ENCODE data around the gene TRMT112. TPM values are rescaled to one million over a fixed set of nuclear protein-coding genes. Genes with fewer than 3 reads are reported as not detected.

TRMT112 gene
- total and polyA plus RNA-seq, 2 of the 8 experiments (the other 6 are each of a cell fraction or from before 2014, with no cell fraction given), result 300 to 650 TPM

DNA sequence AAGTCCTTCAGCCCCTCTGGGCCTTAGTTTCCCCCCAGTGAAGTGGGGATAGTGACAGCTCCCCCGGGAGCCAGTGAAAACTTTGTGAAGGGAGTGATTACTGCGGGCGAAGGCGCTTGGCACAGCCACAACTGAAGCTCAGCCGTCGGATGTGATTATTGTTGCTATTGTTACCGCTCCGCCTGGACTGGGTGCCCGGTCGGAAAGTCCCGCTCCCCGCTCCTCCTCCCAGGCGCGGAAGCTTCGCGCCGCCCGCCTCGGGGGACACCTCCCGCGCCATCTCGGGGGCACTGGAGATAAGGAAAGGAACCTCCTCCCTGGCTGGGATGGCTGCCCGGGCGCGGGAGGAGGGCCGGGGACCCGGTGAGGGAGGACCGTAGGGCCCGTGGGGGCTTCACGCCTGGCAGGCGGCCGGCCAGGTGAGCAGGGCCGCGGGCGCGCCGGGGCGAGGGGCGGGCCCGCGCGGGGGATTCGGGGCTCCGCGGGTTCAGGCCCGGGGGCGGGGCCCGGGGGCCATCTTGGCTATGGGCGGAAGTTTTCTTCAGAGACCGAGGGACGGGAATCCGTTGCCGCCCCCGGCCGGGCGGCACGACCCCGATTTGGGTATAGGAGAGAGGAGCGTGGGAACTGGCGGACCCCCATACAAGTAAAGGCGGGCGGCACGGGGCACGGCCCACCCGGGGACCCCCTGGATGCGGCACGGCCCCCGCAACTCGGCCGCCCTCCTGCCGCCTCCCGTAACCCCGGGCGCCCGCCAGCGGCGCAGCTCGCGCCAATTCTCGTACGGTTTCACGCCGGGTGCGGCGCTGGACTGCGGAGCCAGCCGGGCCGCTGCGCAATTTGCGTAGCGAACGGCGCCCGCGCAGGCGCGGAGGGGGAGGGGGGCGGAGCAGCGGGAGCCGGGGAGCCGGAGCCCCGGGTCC, 32.1 kb downstream of the TRMT112 start, which contains the start of gene GPR137 (continued):
- TF ChIP-seq FOSL1 (IDR thresholded peaks at IDR 0.05; ENCODE audit: insufficient read depth, low read depth, low read length) (peak; percentile 99), BCL11A (IDR thresholded peaks at IDR 0.05; ENCODE audit: low read depth in 2 of 2, low read length in 2 of 2) (no peak), PHF8 (conservative IDR thresholded peaks at IDR 0.05; ENCODE audit: low read depth, low read length) (peak; percentile 58; the same call in 1 of the 2 replicates), ASH2L (IDR thresholded peaks at IDR 0.05; ENCODE audit: low read length) (peak; percentile 63), KDM1A (IDR thresholded peaks at IDR 0.05; ENCODE audit: borderline replicate concordance, low read length) (no peak), NRF1 (IDR thresholded peaks at IDR 0.05; ENCODE audit: low read depth, low read length) (peak; percentile 70), CHD2 (IDR thresholded peaks at IDR 0.05; ENCODE audit: low read length) (no peak), RXRA (IDR thresholded peaks at IDR 0.05; ENCODE audit: insufficient read depth, low read depth, low read length) (no peak), SRF (IDR thresholded peaks at IDR 0.05; ENCODE audit: low read depth, low read length) (no peak)
- TF ChIP-seq, protein P1, sequence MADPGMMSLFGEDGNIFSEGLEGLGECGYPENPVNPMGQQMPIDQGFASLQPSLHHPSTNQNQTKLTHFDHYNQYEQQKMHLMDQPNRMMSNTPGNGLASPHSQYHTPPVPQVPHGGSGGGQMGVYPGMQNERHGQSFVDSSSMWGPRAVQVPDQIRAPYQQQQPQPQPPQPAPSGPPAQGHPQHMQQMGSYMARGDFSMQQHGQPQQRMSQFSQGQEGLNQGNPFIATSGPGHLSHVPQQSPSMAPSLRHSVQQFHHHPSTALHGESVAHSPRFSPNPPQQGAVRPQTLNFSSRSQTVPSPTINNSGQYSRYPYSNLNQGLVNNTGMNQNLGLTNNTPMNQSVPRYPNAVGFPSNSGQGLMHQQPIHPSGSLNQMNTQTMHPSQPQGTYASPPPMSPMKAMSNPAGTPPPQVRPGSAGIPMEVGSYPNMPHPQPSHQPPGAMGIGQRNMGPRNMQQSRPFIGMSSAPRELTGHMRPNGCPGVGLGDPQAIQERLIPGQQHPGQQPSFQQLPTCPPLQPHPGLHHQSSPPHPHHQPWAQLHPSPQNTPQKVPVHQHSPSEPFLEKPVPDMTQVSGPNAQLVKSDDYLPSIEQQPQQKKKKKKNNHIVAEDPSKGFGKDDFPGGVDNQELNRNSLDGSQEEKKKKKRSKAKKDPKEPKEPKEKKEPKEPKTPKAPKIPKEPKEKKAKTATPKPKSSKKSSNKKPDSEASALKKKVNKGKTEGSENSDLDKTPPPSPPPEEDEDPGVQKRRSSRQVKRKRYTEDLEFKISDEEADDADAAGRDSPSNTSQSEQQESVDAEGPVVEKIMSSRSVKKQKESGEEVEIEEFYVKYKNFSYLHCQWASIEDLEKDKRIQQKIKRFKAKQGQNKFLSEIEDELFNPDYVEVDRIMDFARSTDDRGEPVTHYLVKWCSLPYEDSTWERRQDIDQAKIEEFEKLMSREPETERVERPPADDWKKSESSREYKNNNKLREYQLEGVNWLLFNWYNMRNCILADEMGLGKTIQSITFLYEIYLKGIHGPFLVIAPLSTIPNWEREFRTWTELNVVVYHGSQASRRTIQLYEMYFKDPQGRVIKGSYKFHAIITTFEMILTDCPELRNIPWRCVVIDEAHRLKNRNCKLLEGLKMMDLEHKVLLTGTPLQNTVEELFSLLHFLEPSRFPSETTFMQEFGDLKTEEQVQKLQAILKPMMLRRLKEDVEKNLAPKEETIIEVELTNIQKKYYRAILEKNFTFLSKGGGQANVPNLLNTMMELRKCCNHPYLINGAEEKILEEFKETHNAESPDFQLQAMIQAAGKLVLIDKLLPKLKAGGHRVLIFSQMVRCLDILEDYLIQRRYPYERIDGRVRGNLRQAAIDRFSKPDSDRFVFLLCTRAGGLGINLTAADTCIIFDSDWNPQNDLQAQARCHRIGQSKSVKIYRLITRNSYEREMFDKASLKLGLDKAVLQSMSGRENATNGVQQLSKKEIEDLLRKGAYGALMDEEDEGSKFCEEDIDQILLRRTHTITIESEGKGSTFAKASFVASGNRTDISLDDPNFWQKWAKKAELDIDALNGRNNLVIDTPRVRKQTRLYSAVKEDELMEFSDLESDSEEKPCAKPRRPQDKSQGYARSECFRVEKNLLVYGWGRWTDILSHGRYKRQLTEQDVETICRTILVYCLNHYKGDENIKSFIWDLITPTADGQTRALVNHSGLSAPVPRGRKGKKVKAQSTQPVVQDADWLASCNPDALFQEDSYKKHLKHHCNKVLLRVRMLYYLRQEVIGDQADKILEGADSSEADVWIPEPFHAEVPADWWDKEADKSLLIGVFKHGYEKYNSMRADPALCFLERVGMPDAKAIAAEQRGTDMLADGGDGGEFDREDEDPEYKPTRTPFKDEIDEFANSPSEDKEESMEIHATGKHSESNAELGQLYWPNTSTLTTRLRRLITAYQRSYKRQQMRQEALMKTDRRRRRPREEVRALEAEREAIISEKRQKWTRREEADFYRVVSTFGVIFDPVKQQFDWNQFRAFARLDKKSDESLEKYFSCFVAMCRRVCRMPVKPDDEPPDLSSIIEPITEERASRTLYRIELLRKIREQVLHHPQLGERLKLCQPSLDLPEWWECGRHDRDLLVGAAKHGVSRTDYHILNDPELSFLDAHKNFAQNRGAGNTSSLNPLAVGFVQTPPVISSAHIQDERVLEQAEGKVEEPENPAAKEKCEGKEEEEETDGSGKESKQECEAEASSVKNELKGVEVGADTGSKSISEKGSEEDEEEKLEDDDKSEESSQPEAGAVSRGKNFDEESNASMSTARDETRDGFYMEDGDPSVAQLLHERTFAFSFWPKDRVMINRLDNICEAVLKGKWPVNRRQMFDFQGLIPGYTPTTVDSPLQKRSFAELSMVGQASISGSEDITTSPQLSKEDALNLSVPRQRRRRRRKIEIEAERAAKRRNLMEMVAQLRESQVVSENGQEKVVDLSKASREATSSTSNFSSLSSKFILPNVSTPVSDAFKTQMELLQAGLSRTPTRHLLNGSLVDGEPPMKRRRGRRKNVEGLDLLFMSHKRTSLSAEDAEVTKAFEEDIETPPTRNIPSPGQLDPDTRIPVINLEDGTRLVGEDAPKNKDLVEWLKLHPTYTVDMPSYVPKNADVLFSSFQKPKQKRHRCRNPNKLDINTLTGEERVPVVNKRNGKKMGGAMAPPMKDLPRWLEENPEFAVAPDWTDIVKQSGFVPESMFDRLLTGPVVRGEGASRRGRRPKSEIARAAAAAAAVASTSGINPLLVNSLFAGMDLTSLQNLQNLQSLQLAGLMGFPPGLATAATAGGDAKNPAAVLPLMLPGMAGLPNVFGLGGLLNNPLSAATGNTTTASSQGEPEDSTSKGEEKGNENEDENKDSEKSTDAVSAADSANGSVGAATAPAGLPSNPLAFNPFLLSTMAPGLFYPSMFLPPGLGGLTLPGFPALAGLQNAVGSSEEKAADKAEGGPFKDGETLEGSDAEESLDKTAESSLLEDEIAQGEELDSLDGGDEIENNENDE (IDR thresholded peaks at IDR 0.05; ENCODE audit: insufficient replicate concordance, low read length), result no peak
